Measurements from ENCODE around the gene OR5K1.

The OR5K1 gene

GRCh38 chr3:98462901-98463300, at the start of gene OR5K1:
OR5K1 (plus strand) TSS chr3:98463201; CDS start chr3:98469577, 6,376 bp downstream.
- DNase-seq = no peak

- no peak for DNase-seq
Observed at GRCh38 chr3:98432575-98432974, 30.4 kb upstream of the OR5K1 start.

GRCh38 chr3:98433764-98434163, 29.2 kb upstream of the OR5K1 start:
- DNase-seq = no peak

GRCh38 chr3:98434412-98434811, 28.6 kb upstream of the OR5K1 start:
- DNase-seq = no peak

DNA sequence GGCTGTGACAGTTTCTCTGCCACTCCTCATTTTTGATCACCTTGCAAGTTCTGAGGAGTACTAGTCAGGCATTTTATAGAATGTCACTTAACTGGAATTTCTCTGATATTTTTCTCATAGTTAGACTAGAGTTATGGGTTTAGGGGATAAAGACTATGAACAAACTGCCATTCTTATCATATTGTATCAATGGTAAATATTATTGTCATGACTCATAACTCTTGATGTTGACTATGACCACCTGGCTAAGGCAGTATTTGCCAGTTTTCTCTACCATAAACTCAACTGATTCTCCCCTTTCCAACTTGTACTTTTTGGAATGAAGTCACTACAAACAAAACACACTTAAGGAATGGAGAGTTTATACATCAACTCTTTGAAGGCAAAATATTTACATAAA, 22.7 kb upstream of the OR5K1 start:
- DNase-seq = no peak

DNA sequence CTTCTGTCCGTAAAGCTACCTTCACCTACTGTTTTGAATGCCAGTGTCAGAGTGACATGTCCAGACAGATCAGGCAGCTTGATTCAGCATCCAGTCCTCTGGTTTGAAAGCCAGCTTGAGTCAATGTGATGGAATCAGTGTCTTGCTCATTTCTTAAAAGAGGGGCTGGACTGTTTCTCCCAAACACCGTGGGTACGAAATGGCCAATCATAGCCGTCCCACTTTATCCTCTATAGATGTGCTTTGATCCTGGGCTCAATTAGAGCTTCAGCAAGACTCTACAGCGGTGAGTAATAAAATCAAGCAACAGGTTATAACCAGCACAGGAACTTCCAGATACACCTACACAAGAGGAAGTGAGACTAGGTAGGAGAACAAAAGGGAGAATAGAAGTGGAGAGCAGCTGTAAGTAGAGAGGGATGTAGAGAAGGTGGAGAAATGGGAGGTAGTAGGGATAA, 17.0 kb upstream of the OR5K1 start:
- DNase-seq = no peak

DNA sequence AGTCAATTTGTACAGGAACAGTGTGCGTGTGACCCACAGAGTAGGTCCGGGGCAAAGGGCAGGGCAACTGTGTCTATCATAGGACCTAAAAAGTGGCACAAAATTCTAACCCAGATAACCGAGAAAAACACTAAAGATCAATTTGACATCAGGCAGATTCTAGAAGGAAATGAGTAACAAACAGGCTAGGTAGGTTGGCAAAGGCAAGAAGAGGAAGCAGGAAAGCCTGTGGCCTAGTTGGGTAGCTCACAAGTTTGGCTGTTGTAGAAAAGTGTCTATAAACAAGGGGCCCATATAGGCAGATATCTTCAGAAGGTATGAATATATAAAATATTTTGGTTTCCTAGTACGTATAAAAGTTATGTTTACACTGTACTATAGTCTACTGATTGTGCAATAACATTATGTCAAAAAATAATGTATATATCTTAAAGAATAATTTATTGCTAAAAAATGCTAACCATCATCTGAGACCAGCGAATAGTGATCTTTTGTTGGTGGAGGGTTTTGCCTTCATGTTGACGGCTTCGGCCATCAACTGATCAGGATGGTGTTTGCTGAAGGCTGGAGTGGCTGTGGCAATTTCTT, 13.3 kb upstream of the OR5K1 start:
- no peak for DNase-seq

GRCh38 chr3:98450372-98450771, 12.6 kb upstream of the OR5K1 start:
- DNase-seq = no peak

GRCh38 chr3:98453827-98454226, 9.2 kb upstream of the OR5K1 start:
- DNase-seq = no peak

- DNase-seq = peak; percentile 41
Observed at GRCh38 chr3:98454929-98455328, 8.1 kb upstream of the OR5K1 start.

DNA sequence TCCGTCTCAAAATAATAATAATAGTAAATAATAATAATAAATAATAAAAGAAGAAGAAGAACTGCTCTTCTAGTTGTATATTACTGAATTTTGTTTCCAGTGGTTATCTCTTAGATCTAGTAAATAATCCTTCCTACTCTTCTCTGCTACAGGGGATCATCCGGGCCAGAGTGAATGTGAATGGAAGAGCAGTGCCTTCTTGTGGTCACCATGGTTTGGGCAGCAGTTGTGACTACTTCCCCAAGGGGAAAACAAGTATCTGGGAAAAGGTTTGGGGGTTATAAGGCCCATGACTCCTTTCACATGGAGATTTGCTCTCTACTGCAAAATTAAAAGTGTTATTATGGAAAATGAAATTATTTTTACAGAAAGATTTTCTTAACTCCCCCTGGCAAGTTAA, 5.5 kb upstream of the OR5K1 start:
- DNase-seq = no peak

- no peak for DNase-seq
Observed at GRCh38 chr3:98460220-98460619, 2.8 kb upstream of the OR5K1 start.

GRCh38 chr3:98482717-98483482, 19.9 kb downstream of the OR5K1 start:
- DNase-seq = peak; percentile 13

DNA sequence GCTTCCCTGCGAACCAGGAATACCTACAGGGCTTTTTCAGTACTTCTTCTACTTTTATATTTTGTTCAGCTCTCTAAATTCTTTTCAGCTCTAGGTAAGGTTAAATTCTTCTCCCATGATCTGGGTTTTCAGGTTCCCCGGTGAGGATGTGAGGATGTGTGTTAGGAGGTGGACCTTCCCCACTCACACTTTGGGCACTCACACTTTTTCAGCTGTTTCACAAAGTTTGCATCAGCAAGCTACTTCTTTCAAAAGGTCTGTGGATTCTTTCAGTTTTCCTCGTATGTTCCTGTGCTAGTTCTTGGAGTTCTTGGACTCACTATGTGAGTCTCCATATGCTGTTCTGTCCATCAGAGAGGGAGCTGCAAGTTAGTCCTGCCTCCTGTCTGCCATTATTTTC, 20.6 kb downstream of the OR5K1 start:
- no peak for DNase-seq

- DNase-seq = no peak
Observed at GRCh38 chr3:98497381-98497780, 34.4 kb downstream of the OR5K1 start, which contains the start of gene OR5K2. OR5K2 (plus strand) TSS chr3:98497681; CDS start chr3:98497681, 0 bp downstream.

GRCh38 chr3:98500019-98500418, 37.0 kb downstream of the OR5K1 start:
- DNase-seq = no peak

DNA sequence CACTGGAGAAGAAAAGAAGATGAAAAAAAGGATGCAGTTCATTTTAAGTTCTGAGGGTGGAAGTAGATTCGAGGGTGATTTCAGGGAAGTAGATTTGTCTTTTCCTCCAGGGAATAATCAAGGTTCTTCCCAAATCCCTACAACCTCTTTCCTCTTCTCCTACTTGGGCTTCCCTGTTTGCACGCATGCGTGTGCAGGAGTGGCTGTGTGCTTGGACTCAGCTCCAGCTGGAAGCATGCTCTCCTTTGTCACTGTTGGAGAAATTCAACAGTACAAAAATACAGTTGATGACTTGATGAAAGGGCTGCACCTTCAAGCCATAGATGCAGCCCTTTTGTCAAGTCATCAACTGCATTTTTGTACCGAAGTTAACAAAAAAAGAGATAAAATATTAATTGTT, 38.3 kb downstream of the OR5K1 start:
- DNase-seq = no peak

DNA sequence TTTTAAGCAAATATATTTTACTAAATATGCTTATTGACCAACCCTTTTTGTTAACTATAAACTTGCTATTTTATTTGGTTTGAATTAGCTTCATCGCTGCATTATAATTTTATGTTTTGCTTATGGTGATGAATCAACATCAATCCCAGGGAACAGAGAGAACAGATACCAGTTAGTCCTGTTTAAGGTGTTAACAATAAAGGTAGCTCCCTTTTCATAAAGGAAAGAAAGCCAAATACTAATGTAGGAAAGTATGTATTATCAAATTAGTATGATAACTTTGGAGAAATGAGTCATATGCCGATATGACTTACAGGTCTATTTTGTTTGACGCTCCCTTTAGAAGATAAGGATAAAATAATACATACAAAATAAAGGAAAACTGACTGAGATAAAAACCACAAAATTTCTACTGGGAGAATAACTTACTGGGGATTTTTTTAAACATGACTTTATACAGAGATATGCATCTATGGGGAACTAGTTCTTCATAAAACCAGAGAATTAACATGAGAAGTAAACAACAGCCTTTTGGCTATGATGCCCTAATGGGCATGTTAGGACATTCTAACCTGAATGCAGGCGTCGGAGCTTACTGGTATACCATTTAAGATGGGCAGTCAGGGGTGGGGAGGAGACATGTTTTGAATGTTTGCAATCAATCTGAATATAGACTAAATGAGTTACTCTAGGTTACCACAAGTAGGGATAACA, 39.0 kb downstream of the OR5K1 start:
- peak; percentile 29 for DNase-seq

GRCh38 chr3:98504539-98504938, 41.5 kb downstream of the OR5K1 start:
- DNase-seq = peak; percentile 70

- no peak for DNase-seq
Observed at GRCh38 chr3:98508582-98508981, 45.6 kb downstream of the OR5K1 start.

- no peak for DNase-seq
Observed at GRCh38 chr3:98512576-98512975, 49.6 kb downstream of the OR5K1 start.

- DNase-seq = peak; percentile 80
Observed at GRCh38 chr3:98513091-98513511, 50.1 kb downstream of the OR5K1 start.

- no peak for DNase-seq
Observed at GRCh38 chr3:98513736-98514135, 50.7 kb downstream of the OR5K1 start.

DNA sequence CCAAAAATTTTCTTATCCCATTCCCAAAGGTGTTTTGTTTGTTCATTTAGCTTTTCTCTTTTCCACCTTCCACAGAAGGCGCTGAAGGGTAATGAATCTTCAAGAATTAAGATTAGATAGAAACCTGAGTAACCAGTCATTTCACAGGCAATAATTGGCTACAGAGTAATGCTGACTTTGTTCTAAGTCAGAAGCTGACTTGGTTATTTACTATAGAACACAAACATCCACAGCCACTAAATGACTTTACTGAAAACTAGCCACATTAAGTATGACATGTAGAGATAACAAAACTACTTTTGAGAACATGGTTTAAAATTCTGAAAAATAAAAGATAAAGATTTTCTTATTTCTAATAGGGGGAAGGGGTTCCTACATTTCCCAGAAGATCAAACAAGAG, 51.9 kb downstream of the OR5K1 start:
- DNase-seq = no peak
